ENCODE results near the gene PIGU.
A peak's percentile ranks its signal among the peaks of the same experiment; 100 is the strongest.

The PIGU gene

DNA sequence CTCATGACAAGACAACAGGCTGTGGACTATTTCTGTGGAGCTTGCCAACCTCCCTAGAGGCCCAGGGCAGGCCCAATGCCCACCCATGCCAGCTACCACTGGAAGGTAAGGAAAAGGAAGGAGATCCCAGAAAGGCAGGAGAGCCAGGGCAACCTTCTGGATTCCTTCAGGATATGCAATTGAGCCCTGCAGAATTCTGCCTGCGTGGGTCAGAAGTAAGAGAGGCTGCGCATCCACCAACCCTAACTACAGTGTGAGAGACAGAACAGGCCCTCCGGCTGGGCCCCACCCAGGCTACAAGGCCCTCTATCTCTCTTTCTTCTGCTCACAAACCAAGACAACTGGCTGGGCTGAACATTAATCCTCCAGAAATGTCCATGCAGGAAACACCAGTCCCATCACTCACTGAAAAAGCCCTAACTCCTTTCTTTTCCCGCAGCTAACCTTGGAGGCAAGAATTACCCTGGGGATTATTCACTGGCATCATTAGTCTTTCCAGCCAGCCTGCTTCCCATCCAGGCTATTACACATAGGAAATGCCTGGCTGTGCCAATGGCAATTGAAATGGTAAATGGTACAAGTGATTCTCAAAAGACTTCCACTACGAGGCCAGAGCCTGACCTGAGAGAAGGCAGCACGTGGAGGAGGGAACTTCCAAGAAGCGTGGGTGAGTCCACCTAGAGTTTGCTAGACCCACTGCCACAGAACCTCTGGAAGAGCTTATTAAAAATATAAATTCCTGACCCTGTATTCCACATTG, 103.2 kb downstream of the PIGU start:
- H3K4me3 ChIP-seq (ENCODE audit: control insufficient read depth, low read depth, low read length), result no peak overlapping the region
- DNase-seq (ENCODE audit: low read depth), result no peak
- TF ChIP-seq, protein P1, sequence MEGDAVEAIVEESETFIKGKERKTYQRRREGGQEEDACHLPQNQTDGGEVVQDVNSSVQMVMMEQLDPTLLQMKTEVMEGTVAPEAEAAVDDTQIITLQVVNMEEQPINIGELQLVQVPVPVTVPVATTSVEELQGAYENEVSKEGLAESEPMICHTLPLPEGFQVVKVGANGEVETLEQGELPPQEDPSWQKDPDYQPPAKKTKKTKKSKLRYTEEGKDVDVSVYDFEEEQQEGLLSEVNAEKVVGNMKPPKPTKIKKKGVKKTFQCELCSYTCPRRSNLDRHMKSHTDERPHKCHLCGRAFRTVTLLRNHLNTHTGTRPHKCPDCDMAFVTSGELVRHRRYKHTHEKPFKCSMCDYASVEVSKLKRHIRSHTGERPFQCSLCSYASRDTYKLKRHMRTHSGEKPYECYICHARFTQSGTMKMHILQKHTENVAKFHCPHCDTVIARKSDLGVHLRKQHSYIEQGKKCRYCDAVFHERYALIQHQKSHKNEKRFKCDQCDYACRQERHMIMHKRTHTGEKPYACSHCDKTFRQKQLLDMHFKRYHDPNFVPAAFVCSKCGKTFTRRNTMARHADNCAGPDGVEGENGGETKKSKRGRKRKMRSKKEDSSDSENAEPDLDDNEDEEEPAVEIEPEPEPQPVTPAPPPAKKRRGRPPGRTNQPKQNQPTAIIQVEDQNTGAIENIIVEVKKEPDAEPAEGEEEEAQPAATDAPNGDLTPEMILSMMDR (conservative IDR thresholded peaks at IDR 0.05; ENCODE audit: control insufficient read depth, insufficient read depth, low read depth, low read length), result no peak

DNA sequence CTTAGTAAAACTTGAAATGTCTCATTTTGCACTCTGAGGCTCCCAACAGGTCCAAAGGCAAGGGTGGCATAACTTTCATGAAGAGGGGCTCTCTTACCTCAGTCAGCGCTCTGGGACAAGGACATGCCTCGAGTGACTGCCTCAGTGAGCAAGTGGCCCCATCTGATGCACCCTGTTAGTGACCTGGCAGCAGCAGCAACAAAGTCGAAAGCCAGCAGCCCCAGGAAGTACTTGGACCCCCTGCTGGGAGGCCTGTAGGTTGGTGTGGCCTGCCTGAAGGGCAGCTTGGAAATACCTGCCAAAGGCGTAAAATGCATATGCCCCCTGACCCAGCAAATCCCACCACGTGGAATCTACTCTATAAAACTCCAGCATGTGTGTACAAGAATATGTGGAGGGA, 105.1 kb downstream of the PIGU start:
- no peak overlapping the region for H3K4me3 ChIP-seq (ENCODE audit: control insufficient read depth, low read depth, low read length)
- no peak for DNase-seq (ENCODE audit: low read depth)
- TF ChIP-seq, protein P1 (conservative IDR thresholded peaks at IDR 0.05; ENCODE audit: control insufficient read depth, insufficient read depth, low read depth, low read length), result no peak

DNA sequence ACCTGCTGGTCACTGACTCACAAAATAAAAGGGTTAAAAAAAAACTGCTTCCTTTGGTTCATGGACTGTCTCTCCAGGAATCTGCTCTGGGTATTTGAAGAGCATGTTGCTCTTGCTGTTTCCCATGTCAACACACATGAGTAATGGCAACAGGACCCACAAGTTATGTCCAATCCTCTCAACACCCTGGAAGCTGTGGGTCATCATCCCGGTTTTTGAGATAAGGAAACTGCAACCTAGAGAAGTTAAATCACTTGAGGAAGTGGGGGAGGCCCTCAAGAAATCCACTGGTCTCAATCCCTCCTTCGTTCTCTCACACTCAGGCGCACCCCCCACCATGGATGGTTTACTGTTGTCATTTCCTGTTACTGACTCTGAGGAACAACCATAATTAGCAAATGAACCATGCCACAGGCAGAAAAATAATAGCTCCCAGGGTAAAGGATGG, 106.0 kb downstream of the PIGU start:
- peak; percentile 64 for DNase-seq (ENCODE audit: low read depth)
- TF ChIP-seq, protein P1 (conservative IDR thresholded peaks at IDR 0.05; ENCODE audit: control insufficient read depth, insufficient read depth, low read depth, low read length), result no peak
- no peak overlapping the region for H3K4me3 ChIP-seq (ENCODE audit: control insufficient read depth, low read depth, low read length)

DNA sequence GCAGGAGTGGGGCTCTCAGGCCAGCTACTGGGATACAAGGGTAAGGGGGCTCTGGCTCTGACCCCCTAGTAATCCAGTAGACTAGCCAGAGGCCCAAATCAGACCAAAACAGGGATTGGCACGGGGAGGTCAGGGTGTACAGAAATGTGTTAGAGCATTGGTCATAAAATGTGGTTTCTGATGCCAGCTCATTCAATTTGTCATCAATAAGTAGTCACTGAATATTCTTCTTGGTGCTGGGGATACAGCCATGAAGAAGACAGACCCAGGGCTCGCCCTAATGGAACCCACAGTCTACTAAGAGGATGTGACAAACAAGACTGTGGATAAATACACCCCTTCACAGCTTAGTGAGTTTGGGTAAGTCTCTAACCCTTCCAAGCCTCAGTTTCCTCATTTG, 107.3 kb downstream of the PIGU start:
- TF ChIP-seq, protein P1 (conservative IDR thresholded peaks at IDR 0.05; ENCODE audit: control insufficient read depth, insufficient read depth, low read depth, low read length), result no peak
- H3K4me3 ChIP-seq (ENCODE audit: control insufficient read depth, low read depth, low read length), result no peak overlapping the region
- no peak for DNase-seq (ENCODE audit: low read depth)

DNA sequence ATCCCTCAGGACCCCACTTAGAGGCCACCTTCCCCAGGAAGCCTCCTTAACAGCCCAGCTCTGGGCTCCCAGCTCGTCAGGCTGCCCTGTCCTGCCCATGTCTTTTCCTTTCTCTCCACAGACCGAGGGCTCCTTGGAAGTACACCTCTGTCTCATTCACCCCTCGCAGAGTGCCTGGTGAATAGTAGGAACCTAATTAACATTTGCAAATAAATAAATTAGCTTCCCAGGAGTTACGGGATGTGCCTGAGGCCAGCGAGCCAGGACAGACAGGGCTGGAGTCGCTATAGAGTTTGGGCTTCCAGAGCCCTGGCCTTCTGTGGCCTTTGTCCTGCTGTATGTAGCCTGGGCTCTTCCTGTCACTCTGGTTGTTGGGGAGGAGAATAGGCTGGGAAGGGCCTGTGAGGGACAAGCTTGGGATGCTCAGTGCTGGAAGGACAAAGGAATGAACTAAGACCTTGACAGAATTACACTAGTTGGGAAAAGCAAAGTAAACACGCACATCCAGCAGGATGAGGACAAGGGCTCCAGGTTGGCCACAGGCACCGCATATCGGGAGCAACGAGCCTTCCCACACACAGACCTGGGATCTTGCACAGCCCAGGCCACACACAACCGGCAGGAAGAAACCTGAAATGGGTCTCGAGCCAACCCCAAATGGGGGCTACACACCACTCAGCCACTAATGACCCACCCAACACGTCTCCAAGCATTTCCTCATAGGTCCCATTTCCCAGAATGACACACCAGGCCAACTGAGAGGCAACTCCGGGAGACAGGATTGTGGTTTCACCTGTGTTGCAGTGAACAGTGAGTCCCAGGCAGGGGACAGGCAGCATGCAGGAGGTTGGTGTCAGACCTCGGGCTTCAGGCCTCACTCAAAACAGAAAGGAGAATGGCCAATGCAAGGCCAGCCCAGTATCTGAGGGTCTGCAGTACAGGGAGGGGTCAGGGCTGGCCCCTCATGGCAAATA, 108.7 kb downstream of the PIGU start:
- DNase-seq (ENCODE audit: low read depth), result no peak
- TF ChIP-seq, protein P1 (conservative IDR thresholded peaks at IDR 0.05; ENCODE audit: control insufficient read depth, insufficient read depth, low read depth, low read length), result no peak
- no peak overlapping the region for H3K4me3 ChIP-seq (ENCODE audit: control insufficient read depth, low read depth, low read length)

DNA sequence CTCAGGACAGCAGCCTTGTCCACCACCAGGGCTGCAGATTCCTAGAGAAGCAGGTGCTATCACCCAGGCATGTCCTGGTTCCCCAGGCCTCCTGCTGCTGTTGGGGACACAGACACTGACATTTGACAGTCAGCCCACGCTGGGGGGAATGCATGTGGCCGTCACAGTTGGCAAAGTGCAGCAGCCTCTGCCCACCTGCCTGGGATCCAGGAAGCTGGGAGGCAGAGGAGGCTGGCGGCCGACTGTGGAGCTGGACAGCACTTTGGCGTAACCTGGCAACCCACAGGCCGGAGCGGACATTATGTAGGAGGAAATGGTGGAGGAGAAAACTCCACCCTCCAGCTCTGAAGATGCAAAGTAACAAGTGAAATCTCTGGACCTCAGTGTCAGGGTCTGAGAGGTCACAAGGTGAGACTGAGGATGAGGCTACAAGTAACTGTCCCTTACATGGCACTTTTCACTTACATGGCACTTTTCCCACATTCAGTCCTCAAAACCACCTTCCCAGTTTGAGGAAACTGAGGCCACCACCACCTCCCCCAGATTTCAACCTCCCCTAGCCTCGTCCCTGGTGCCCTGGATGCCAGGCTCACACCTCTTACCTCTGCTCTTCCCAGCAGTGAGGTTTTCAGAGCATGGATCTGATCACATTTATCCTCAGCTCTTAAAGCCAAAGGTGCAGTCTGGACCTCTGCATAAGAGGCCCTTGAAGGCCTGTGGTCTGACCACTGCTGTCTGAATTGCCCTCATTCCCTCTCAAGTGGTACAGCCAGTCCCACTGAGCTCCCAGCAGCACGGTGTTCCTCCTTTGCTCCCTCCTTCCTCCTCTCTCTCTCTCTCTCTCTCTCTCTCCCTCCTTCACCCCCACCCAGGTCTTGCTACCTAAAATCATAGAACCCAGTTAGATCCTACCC, 109.7 kb downstream of the PIGU start:
- TF ChIP-seq, protein P1 (conservative IDR thresholded peaks at IDR 0.05; ENCODE audit: control insufficient read depth, insufficient read depth, low read depth, low read length), result no peak
- DNase-seq (ENCODE audit: low read depth), result no peak
- no peak overlapping the region for H3K4me3 ChIP-seq (ENCODE audit: control insufficient read depth, low read depth, low read length)

Measured in fibroblast of mammary gland (primary cell).